Muscle of leg (tissue), 11 donors: ENCODE data around the gene EVPL. TPM values are rescaled to one million over a fixed set of nuclear protein-coding genes. Genes with fewer than 3 reads are reported as not detected.

Source experiments
- DNase-seq: peaks from one replicate; pipeline ENCODE4 v3.0.0; 2013
- H3K27ac ChIP-seq: one replicate; pipeline ENCODE4 v1.5.1; 2013; ENCODE audit warnings: mild to moderate bottlenecking, low read length, control low read depth
- H3K27me3 ChIP-seq: one replicate; pipeline ENCODE4 v1.6.1; 2013; ENCODE audit warnings: low read length; ENCODE audit not compliant: control insufficient read depth, insufficient read depth
- H3K36me3 ChIP-seq: one replicate; pipeline ENCODE4 v1.6.1; 2013; ENCODE audit warnings: low read length; ENCODE audit not compliant: control insufficient read depth, insufficient read depth
- H3K4me1 ChIP-seq: one replicate; pipeline ENCODE4 v1.6.1; 2013; ENCODE audit warnings: low read length; ENCODE audit not compliant: control insufficient read depth, insufficient read depth
- H3K4me3 ChIP-seq: one replicate; pipeline ENCODE4 v1.5.1; 2013; ENCODE audit warnings: low read length, control low read depth
- H3K9me3 ChIP-seq: replicated peaks from 2 replicates; pipeline ENCODE4 v1.6.1; 2013; ENCODE audit warnings: low read depth, low read length; ENCODE audit not compliant: control insufficient read depth
- WGBS: methylation state at CpG from one replicate; pipeline ENCODE4 v1.1.5; 2013; ENCODE audit warnings: missing lambda C conversion rate; ENCODE audit not compliant: insufficient coverage; 5-methylcytosine and 5-hydroxymethylcytosine counted together
- polyA plus RNA-seq, 8 donors: library from polyadenylated mRNA; unstranded; fragments of 120-200 nt; gene quantifications; one replicate each; pipeline versions ENCODE4 v1.2.1 to v1.2.3, GENCODE V29; 2013; ENCODE audit warnings: inconsistent platforms in 1 of 8, low replicate concordance in 1 of 8; ENCODE audit not compliant: insufficient read length in 8 of 8, insufficient read depth in 1 of 8
- total RNA-seq: library from RNA; stranded (reverse); fragments of 120-200 nt; gene quantifications from one replicate; pipeline ENCODE4 v1.2.4, GENCODE V29; 2013

Gene EVPL
- total and polyA plus RNA-seq, 9 donors = 0.03 to 12.9 (median 0.45) TPM; not detected in 1

- 87% methylated on average over 4 of the region's 5 CpGs for WGBS
- no peaks in the 10 kb centered on the region for H3K9me3 ChIP-seq
- H3K36me3 ChIP-seq = peaks cover 3% of the 10 kb centered on the region
- H3K4me3 ChIP-seq = no peak overlapping the region
- no peak for DNase-seq
- H3K27me3 ChIP-seq = peaks cover 5% of the 10 kb centered on the region
- H3K27ac ChIP-seq = no peak overlapping the region
- peaks cover 8% of the 10 kb centered on the region for H3K4me1 ChIP-seq
Observed at GRCh38 chr17:76032780-76033108, 5.6 kb upstream of the EVPL start.

DNA sequence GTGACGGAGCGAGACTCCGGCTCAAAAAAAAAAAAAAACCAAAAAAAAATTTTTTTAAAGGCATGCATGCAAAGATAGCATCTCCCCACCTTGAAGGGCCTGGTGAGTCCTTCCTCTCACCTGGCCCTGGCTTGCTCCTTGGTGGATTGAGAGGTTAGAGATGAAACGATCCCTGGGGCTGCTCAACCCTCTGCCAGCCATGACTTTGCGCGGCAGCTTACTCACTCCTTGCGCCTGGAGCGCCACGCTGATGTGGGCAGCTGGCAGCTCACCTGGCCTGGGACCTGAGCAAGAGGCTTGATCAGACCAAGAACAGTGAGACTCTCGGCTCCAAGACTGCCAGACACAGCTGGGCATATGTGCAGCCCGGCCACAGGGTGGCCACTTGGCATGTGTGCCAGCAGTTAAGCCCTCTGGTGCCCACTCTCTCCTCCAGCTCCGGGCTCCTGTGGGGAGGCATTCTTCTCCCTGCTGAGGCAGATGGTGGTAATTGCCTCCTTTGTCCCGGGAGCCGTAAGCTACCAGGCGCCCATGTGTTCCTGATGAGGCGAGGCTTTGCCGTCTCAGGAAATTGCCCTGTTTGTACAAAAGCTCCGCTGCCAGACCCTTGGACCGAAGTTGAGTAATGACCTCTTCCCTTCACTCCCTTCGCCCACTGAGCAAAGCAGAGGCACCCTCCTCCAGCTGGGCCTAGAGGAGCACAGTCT is 5.1 kb upstream of the EVPL start:
- Histone ChIP-seq H3K27me3 (peaks cover 5% of the 10 kb centered on the region), H3K36me3 (no peaks in the 10 kb centered on the region), H3K4me1 (peaks cover 8% of the 10 kb centered on the region), H3K4me3 (no peak overlapping the region), H3K27ac (no peak overlapping the region), H3K9me3 (no peaks in the 10 kb centered on the region)
- no peak for DNase-seq
- WGBS = 59% methylated on average over 14 of the region's 20 CpGs

GRCh38 chr17:76026714-76027158 is 370 bp downstream of the EVPL start:
- Histone ChIP-seq H3K9me3 (no peaks in the 10 kb centered on the region), H3K27ac (no peak overlapping the region), H3K4me3 (no peak overlapping the region), H3K36me3 (no peaks in the 10 kb centered on the region), H3K27me3 (peaks cover 3% of the 10 kb centered on the region), H3K4me1 (peaks cover 3% of the 10 kb centered on the region)
- DNase-seq = no peak
- 40% methylated on average over 8 of the region's 15 CpGs for WGBS

DNA sequence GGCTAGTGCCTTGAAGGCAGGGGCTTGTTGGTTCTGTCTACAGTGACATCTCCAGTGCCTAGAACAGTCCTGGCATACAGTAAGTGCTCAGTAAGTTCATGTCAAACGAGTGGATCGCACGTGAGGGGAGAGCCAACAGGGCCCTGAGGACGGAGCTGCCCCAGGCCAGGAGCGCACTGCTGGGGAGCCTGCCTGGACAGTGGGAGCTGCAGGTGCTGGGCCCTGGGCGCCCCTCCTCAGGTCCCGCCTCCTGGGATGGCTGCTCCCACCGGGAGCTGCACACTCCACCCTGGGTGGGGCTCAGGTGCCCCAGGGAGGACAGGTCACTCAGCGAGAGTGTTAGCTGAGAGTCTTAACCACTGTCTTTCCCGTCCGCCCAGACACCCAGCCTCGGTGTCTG is 1.8 kb downstream of the EVPL start:
- H3K9me3 ChIP-seq = no peaks in the 10 kb centered on the region
- WGBS = 89% methylated on average over 12 of the region's 12 CpGs
- DNase-seq = no peak
- no peak overlapping the region for H3K4me3 ChIP-seq
- no peak overlapping the region for H3K27ac ChIP-seq
- H3K36me3 ChIP-seq = no peaks in the 10 kb centered on the region
- H3K4me1 ChIP-seq = peaks cover 3% of the 10 kb centered on the region
- peaks cover 3% of the 10 kb centered on the region for H3K27me3 ChIP-seq

GRCh38 chr17:76024353-76024752 is 2.8 kb downstream of the EVPL start:
- Histone ChIP-seq H3K4me1 (no peaks in the 10 kb centered on the region), H3K36me3 (no peaks in the 10 kb centered on the region), H3K4me3 (no peak overlapping the region), H3K27me3 (no peaks in the 10 kb centered on the region), H3K27ac (no peak overlapping the region), H3K9me3 (no peaks in the 10 kb centered on the region)
- no peak for DNase-seq
- WGBS = 94% methylated on average over 5 of the region's 9 CpGs

GRCh38 chr17:76023900-76024237 is 3.2 kb downstream of the EVPL start:
- Histone ChIP-seq H3K9me3 (no peaks in the 10 kb centered on the region), H3K36me3 (no peaks in the 10 kb centered on the region), H3K4me1 (no peaks in the 10 kb centered on the region), H3K4me3 (no peak overlapping the region), H3K27ac (no peak overlapping the region), H3K27me3 (no peaks in the 10 kb centered on the region)
- no peak for DNase-seq
- WGBS = 84% methylated on average over 7 of the region's 9 CpGs

DNA sequence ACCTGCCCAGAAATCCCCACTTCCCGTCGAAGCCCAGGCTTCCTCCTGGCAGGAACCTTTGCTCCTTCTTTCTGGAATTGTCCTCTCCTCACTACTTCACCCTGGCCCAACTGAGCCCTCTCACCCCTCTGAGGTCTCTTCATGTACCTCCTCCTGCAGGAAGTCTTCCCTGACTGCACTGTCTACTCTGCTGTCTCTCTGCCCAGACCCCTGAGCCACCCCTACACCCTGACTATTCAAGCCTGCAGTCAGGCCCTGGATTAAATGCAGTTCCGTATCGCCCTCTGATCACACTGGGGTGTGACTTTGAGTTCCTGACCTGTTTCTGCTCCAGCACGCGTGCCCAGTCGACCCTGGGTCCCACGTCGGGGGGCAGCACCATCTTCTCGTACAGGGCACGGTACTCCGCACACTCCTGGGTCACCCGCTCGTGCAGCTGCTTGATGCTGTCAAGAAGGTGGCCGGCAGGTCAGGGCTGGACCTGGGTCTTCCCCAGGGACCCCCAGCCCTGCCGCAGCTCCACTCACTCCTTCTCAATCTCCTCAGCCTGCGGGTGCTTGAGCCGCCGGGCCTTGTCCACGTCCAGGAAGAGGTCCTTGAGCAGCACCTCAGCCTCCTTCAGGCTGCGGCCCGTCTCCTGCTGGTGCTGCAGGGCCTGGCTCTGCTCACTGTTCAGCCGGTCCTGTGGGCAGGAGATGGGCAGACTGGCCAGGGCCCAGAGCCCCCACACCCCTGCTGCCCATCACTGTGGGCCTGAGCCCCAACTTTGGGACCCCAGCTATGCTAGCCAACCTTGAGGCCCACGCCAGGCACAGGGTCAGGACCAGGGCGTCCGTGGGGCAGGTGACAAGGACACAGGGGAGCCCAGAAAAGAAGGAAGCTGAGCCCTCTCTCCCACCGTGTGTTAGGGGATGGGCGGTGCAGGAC is 3.9 kb downstream of the EVPL start:
- H3K4me3 ChIP-seq = no peak overlapping the region
- no peaks in the 10 kb centered on the region for H3K36me3 ChIP-seq
- H3K27me3 ChIP-seq = no peaks in the 10 kb centered on the region
- no peak overlapping the region for H3K27ac ChIP-seq
- 83% methylated on average over 24 of the region's 28 CpGs for WGBS
- DNase-seq = no peak
- no peaks in the 10 kb centered on the region for H3K9me3 ChIP-seq
- H3K4me1 ChIP-seq = no peaks in the 10 kb centered on the region

- DNase-seq = no peak
- Histone ChIP-seq H3K27ac (no peak overlapping the region), H3K4me3 (no peak overlapping the region), H3K9me3 (no peaks in the 10 kb centered on the region), H3K4me1 (no peaks in the 10 kb centered on the region), H3K36me3 (no peaks in the 10 kb centered on the region), H3K27me3 (no peaks in the 10 kb centered on the region)
- 72% methylated on average over 23 of the region's 24 CpGs for WGBS
Observed at GRCh38 chr17:76022285-76022684, 4.8 kb downstream of the EVPL start.

DNA sequence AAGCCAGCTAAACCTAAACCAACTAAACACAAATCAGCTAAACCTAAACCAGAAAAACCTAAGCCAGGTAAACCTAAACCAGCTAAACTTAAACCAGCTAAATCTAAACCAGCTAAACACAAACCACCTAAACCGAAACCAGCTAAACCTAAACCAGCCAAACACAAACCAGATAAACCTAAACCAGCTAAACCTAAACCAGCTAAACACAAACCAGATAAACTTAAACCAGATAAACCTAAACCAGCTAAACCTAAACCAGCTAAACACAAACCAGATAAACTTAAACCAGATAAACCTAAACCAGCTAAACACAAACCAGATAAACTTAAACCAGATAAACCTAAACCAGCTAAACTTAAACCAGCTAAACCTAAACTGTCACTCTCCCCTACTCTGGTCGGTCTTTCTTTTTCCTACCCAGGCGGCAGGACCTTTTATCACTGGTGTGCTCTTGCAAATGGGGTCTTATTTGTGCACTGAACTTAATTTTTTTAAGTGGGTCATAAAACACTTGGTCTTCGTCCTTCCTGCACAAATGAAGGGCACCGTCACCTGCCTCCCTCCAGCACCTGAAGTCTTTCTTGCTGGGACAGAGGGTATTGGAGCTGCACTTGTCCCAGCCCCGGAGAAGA is 7.2 kb downstream of the EVPL start:
- 67% methylated on average over 2 of the region's 6 CpGs for WGBS
- Histone ChIP-seq H3K27ac (no peak overlapping the region), H3K9me3 (no peaks in the 10 kb centered on the region), H3K4me3 (no peak overlapping the region), H3K27me3 (peaks cover 3% of the 10 kb centered on the region), H3K36me3 (no peaks in the 10 kb centered on the region), H3K4me1 (no peaks in the 10 kb centered on the region)
- DNase-seq = no peak

- no peak for DNase-seq
- Histone ChIP-seq H3K27me3 (peaks cover 3% of the 10 kb centered on the region), H3K27ac (no peak overlapping the region), H3K36me3 (no peaks in the 10 kb centered on the region), H3K4me3 (no peak overlapping the region), H3K9me3 (no peaks in the 10 kb centered on the region), H3K4me1 (peaks cover 7% of the 10 kb centered on the region)
- WGBS = 62% methylated on average over 13 of the region's 13 CpGs
Observed at GRCh38 chr17:76018801-76019200, 8.3 kb downstream of the EVPL start.
